Body of pancreas (tissue), 4 donors: Measurements from ENCODE around the gene CAMSAP1. TPM values are rescaled to one million over a fixed set of nuclear protein-coding genes. Genes with fewer than 3 reads are reported as not detected.

Source experiments
- ATAC-seq: fragments of 150-250 bp; one replicate; pipeline ENCODE4 v1.9.1; 2016
- DNase-seq, 4 donors: peaks; one replicate each; pipeline ENCODE4 v3.0.0-alpha.2; 2019
- H3K27ac ChIP-seq, 4 donors: fragments of 200-600 bp; sonication (generic); 1 replicate in 3 of 4; 2 replicates in 1 of 4; pipeline versions ENCODE4 v1.5.1 to v1.6.1; 2016 to 2019; ENCODE audit warnings: mild to moderate bottlenecking in 1 of 4, mixed read lengths in 1 of 4, moderate library complexity in 1 of 4
- H3K27me3 ChIP-seq, 2 donors: fragments of 200-600 bp; sonication (generic); one replicate each; pipeline ENCODE4 v1.6.0; 2016; ENCODE audit warnings: mild to moderate bottlenecking in 1 of 2
- H3K36me3 ChIP-seq, 2 donors: fragments of 200-600 bp; sonication (generic); replicated peaks in 1 of 2; 2 replicates each; pipeline ENCODE4 v1.5.1; 2016; ENCODE audit warnings: low read depth in 2 of 2; ENCODE audit not compliant: insufficient read depth in 1 of 2
- H3K4me1 ChIP-seq: fragments of 200-600 bp; sonication (generic); one replicate; pipeline ENCODE4 v1.6.0; 2016
- H3K4me3 ChIP-seq, 2 donors: fragments of 200-600 bp; sonication (generic); 1 replicate in 1 of 2; 2 replicates in 1 of 2; pipeline ENCODE4 v1.5.1; 2016 to 2019
- H3K9me3 ChIP-seq, 3 donors: fragments of 200-600 bp; sonication (generic); 1 replicate in 2 of 3; 2 replicates in 1 of 3; pipeline ENCODE4 v1.5.1; 2016
- CTCF ChIP-seq, 7 experiments: fragments of 450-650 bp in 4 of 7; fragments of 200-600 bp in 3 of 7; sonication (generic) in 3 of 7; IDR thresholded peaks; one replicate each; pipeline ENCODE4 v1.5.1; 2016 to 2019; ENCODE audit warnings: antibody characterized with exemption in 7 of 7
- POLR2A ChIP-seq, 3 donors: fragments of 450-650 bp; IDR thresholded peaks; one replicate each; pipeline ENCODE4 v1.6.1; 2016; ENCODE audit warnings: antibody characterized with exemption in 3 of 3, mild to moderate bottlenecking in 2 of 3
- WGBS, 2 donors: methylation state at CpG; one replicate each; pipeline ENCODE4 v1.1.5; 2017; 5-methylcytosine and 5-hydroxymethylcytosine counted together
- intact Hi-C: fragments of 100-400 bp; cut with DNase I; formaldehyde crosslinking; loops from one replicate; pipeline ENCODE4 v1.15.1; 2023
- total RNA-seq, 2 donors: library from RNA; depleted of rRNA; stranded (reverse); fragments of >200 nt; gene quantifications; one replicate each; pipeline ENCODE4 v1.1.0, GENCODE V29; 2016

Gene CAMSAP1
- total RNA-seq, 2 donors from 2014 or later, result 14.8 to 30.3 TPM

- no peaks in the 10 kb centered on the region for H3K27me3 ChIP-seq
- no peak overlapping the region for H3K4me3 ChIP-seq
- 88 to 89% methylated on average over 6 to 13 of the region's 13 CpGs for WGBS, 2 donors
Observed at GRCh38 chr9:135923508-135923907, 16.2 kb upstream of the CAMSAP1 start.

GRCh38 chr9:135921749-135922310 lies 14.5 kb upstream of the CAMSAP1 start:
- 81 to 87% methylated on average over 10 to 14 of the region's 14 CpGs for WGBS, 2 donors
- H3K4me3 ChIP-seq, result no peak overlapping the region
- H3K4me1 ChIP-seq, result no peaks in the 10 kb centered on the region
- H3K9me3 ChIP-seq, result peaks cover 0 to 13% (median 0%) of the 10 kb centered on the region in 3 donors
- peak overlapping the region in 1 of 4 donors; percentile 47 for H3K27ac ChIP-seq
- intact Hi-C loops, result no loop called here
- no peaks in the 10 kb centered on the region for H3K36me3 ChIP-seq
- no peak for TF ChIP-seq POLR2A (IDR thresholded peaks at IDR 0.05)
- no peak for TF ChIP-seq CTCF (IDR thresholded peaks at IDR 0.05)
- H3K27me3 ChIP-seq, result no peaks in the 10 kb centered on the region
- ATAC-seq (no peak), DNase-seq (no peak)

More at GRCh38 chr9:135923508-135923907, 16.2 kb upstream of the CAMSAP1 start:
- Histone ChIP-seq H3K9me3 (peaks cover 0 to 8% (median 0%) of the 10 kb centered on the region in 3 donors), H3K4me1 (no peaks in the 10 kb centered on the region), H3K36me3 (no peaks in the 10 kb centered on the region), H3K27ac (no peak overlapping the region)
- intact Hi-C loops, result no loop called here
- TF ChIP-seq POLR2A (IDR thresholded peaks at IDR 0.05) (no peak), CTCF (IDR thresholded peaks at IDR 0.05) (no peak)
- DNase-seq (no peak), ATAC-seq (no peak)

- Histone ChIP-seq H3K4me1 (no peaks in the 10 kb centered on the region), H3K4me3 (no peak overlapping the region), H3K36me3 (no peaks in the 10 kb centered on the region), H3K27me3 (no peaks in the 10 kb centered on the region), H3K27ac (peak overlapping the region in 1 of 4 donors; percentile 58), H3K9me3 (peaks cover 0 to 13% (median 0%) of the 10 kb centered on the region in 3 donors)
- 66 to 68% methylated on average over 12 to 24 of the region's 24 CpGs for WGBS, 2 donors
- ATAC-seq (peak; percentile 56), DNase-seq (no peak)
- TF ChIP-seq CTCF (IDR thresholded peaks at IDR 0.05) (no peak), POLR2A (IDR thresholded peaks at IDR 0.05) (peak in 1 of 3 donors; percentile 22)
- intact Hi-C loops, result no loop called here
Observed at GRCh38 chr9:135920973-135921585, 13.7 kb upstream of the CAMSAP1 start.

GRCh38 chr9:135920256-135920930 lies 13.0 kb upstream of the CAMSAP1 start:
- DNase-seq, result no peak
- Histone ChIP-seq H3K4me1 (no peaks in the 10 kb centered on the region), H3K9me3 (peaks cover 0 to 15% (median 0%) of the 10 kb centered on the region in 3 donors), H3K27me3 (no peaks in the 10 kb centered on the region), H3K27ac (peak overlapping the region in 1 of 4 donors; percentile 58), H3K4me3 (no peak overlapping the region), H3K36me3 (no peaks in the 10 kb centered on the region)
- intact Hi-C loops, result no loop called here
- no peak for ATAC-seq
- 87 to 94% methylated on average over 9 to 14 of the region's 15 CpGs for WGBS, 2 donors
- TF ChIP-seq POLR2A (IDR thresholded peaks at IDR 0.05), result no peak
- no peak for TF ChIP-seq CTCF (IDR thresholded peaks at IDR 0.05)
